ENCODE measurements around the gene VPS8. TPM values are rescaled to one million over a fixed set of nuclear protein-coding genes. Genes with fewer than 3 reads are reported as not detected.
"Not testable (repeated sequence)": the region's sequence is repeated elsewhere in the genome, so short reads cannot be mapped to it uniquely, and the experiment has no call there.

The VPS8 gene
- total RNA-seq, 1 donor from 2014 or later, result 62.9 TPM

DNA sequence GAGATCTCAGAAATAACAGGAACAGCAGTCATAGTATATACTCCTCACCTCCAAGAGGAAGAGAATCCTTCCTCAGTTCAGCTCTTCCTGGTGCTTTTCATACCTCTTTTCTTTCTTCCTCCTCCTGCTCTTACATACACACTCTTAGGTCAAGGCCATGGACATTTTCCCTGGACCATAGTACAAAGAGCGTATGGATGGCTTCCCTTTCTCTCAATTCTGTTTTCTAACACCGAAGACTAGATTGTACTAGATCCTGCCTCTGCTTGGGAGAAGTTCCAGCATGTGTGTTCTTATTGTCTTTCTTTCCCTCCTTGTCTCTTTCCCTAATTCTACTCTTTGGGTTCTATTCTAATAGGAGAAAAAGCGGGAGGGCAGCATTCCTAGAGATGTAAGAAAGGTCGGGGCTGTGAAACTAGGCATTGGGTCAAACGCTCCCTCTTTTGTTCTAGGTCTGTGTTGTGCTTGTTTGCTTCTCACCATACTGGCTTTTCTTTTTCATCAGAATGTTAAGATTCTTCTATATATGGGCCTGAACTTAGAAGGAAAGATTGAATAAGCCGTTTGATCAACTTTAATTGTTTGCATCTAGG is 77.4 kb downstream of the VPS8 start:
- no peak overlapping the region for H3K4me3 ChIP-seq
- peaks cover 22% of the 10 kb centered on the region for H3K36me3 ChIP-seq
- no peaks in the 10 kb centered on the region for H3K9me3 ChIP-seq
- intact Hi-C loops (cut with DNase I), result no loop called here
- no peaks in the 10 kb centered on the region for H3K4me1 ChIP-seq
- no peak overlapping the region for H3K27ac ChIP-seq
- ATAC-seq (no peak), DNase-seq (no peak)
- no peaks in the 10 kb centered on the region for H3K27me3 ChIP-seq
- TF ChIP-seq, protein P1, sequence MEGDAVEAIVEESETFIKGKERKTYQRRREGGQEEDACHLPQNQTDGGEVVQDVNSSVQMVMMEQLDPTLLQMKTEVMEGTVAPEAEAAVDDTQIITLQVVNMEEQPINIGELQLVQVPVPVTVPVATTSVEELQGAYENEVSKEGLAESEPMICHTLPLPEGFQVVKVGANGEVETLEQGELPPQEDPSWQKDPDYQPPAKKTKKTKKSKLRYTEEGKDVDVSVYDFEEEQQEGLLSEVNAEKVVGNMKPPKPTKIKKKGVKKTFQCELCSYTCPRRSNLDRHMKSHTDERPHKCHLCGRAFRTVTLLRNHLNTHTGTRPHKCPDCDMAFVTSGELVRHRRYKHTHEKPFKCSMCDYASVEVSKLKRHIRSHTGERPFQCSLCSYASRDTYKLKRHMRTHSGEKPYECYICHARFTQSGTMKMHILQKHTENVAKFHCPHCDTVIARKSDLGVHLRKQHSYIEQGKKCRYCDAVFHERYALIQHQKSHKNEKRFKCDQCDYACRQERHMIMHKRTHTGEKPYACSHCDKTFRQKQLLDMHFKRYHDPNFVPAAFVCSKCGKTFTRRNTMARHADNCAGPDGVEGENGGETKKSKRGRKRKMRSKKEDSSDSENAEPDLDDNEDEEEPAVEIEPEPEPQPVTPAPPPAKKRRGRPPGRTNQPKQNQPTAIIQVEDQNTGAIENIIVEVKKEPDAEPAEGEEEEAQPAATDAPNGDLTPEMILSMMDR (IDR thresholded peaks at IDR 0.05), result no peak

DNA sequence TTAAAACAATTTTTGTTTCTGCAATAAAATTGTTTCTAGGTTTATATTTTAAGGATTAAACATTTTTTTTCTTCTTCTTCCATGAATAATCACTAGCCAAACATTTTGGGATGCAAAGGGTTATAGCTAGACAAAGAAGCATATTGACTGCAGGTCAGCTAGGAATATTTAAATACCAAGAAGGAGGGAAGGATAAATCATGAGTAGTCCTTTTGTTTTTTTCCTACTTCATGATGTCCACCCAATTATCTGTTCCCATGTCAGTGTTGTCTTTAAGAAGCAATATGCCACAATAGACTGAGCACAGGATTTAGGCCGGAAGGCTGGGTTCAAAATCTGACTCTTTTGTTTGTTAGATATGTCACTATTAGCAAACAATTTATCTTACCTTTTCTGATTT is 82.1 kb downstream of the VPS8 start:
- no peaks in the 10 kb centered on the region for H3K27me3 ChIP-seq
- H3K9me3 ChIP-seq, result no peaks in the 10 kb centered on the region
- no peaks in the 10 kb centered on the region for H3K4me1 ChIP-seq
- H3K27ac ChIP-seq, result no peak overlapping the region
- no peak for DNase-seq
- no peak for ATAC-seq
- TF ChIP-seq, protein P1 (IDR thresholded peaks at IDR 0.05), result no peak
- H3K36me3 ChIP-seq, result peaks cover 12% of the 10 kb centered on the region
- H3K4me3 ChIP-seq, result no peak overlapping the region
- intact Hi-C loops (cut with DNase I), result no loop called here

DNA sequence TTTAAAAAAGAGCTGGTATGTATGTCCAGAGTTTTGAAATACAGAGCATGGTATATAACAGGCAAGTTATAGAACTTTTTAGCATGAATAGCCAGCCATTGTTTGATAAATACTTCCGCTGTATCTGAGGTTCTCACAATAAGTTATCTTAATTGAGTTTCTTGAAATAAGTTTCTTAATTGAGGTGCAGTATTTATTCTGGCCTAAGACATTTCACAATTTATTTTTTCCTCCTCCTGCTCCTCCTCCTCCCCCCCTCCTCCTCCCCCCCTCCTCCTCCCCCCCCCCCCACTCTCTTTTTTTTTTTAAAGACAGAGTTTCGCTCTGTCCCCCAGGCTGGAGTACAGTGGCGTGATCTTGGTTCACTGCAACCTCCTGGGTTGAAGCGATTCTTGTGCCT is 83.4 kb downstream of the VPS8 start:
- no peak for ATAC-seq
- TF ChIP-seq, protein P1 (IDR thresholded peaks at IDR 0.05), result no peak
- Histone ChIP-seq H3K4me1 (no peaks in the 10 kb centered on the region), H3K9me3 (no peaks in the 10 kb centered on the region), H3K4me3 (no peak overlapping the region), H3K27me3 (no peaks in the 10 kb centered on the region), H3K27ac (no peak overlapping the region), H3K36me3 (peaks cover 12% of the 10 kb centered on the region)
- intact Hi-C loops (cut with DNase I), result no loop called here
- DNase-seq, result no peak

DNA sequence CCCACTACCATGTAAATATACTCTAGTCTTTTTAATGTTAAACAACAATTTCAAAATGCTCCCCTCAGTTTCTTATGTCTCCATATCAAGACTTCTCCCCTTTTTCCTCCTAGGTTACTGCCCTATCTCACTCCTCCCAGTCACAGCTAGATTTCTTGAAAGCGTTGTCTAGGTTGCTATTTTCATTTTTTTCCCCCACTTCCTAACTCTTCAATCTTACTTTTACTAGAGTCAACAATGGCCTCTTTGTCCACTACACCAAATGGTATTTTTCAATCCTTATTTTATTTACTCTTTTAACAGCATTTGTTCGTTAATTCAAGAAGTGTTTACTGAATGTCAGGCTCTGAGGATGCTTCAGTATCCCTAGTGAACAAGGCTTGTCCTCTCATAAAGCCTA is 84.4 kb downstream of the VPS8 start:
- H3K4me3 ChIP-seq, result no peak overlapping the region
- intact Hi-C loops (cut with DNase I), result no loop called here
- no peak for ATAC-seq

DNA sequence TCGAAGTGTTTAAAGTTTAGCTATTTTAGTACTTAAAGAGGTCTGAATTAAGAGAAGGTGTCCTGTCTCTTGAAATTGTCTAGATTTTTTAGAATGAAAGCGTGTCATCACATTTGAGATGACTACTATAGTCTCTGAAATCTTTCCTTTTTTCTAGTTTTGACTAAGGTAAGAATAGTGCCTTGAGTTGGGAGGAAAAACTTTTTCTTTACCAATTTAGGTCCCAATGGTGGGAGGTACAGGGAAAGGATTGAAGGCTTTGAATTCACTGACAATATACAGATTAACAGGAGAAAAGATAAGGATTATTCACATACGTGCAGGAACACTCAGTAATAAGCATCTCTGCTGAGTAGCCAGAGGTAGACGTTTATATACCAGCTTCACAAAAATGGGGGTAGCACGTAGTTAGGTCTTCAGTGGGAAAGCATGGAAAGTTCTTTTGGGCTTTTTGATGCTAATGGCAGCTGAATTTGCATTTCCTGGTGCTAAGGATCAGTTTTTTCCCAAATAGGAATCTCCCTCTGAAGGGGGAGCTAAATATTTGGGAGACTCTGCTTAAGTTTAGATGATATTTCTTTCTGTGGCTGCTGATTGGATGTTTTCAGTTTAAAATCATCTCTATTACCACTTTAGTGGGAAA is 88.1 kb downstream of the VPS8 start:
- Histone ChIP-seq H3K9me3 (no peaks in the 10 kb centered on the region), H3K4me3 (no peak overlapping the region), H3K27me3 (no peaks in the 10 kb centered on the region), H3K36me3 (peaks cover 17% of the 10 kb centered on the region), H3K27ac (no peak overlapping the region), H3K4me1 (no peaks in the 10 kb centered on the region)
- no peak for DNase-seq
- TF ChIP-seq, protein P1 (IDR thresholded peaks at IDR 0.05), result no peak
- no peak for ATAC-seq
- intact Hi-C loops (cut with DNase I), result no loop called here

More for the DNA sequence above, 84.4 kb downstream of the VPS8 start:
- Histone ChIP-seq H3K36me3 (peaks cover 12% of the 10 kb centered on the region), H3K27ac (no peak overlapping the region), H3K4me1 (no peaks in the 10 kb centered on the region), H3K27me3 (no peaks in the 10 kb centered on the region), H3K9me3 (no peaks in the 10 kb centered on the region)
- TF ChIP-seq, protein P1 (IDR thresholded peaks at IDR 0.05), result no peak
- no peak for DNase-seq

DNA sequence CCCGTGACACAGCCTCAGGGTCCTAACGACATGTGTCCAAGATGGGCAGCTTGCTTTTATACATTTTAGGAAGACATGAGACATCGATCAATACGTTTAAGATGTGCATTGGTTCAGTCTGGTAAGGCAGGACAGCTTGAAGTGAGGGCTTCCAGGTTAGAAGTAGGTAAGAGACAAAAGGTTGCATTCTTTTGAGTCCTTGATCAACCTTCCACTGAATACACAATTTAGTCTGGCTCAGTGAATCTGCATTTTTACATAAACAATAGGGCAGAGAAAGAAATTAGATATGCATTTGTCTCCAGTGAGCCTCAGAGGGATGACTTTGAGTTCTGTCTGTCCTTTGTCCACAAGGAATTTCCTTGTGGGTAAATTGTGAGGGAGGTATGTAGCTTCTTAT is 95.1 kb downstream of the VPS8 start:
- H3K9me3 ChIP-seq; H3K4me1 ChIP-seq; H3K27me3 ChIP-seq; intact Hi-C loops (cut with DNase I); DNase-seq; ATAC-seq; H3K4me3 ChIP-seq; H3K27ac ChIP-seq: not testable (repeated sequence)
- H3K36me3 ChIP-seq, result peaks cover 17% of the 10 kb centered on the region

Measured in upper lobe of right lung (tissue), 1 donor.